IgD-negative memory B cell (primary cell): ENCODE results near the gene MICAL1. TPM values are rescaled to one million over a fixed set of nuclear protein-coding genes. Genes with fewer than 3 reads are reported as not detected.

ENCODE experiments used
- H3K27ac Mint-ChIP-seq, 3 donors: one replicate each; pipeline ENCODE4 v1.8.0; 2020 to 2022; ENCODE audit warnings: mild to moderate bottlenecking in 3 of 3, mixed read lengths in 3 of 3, moderate library complexity in 1 of 3
- H3K27me3 Mint-ChIP-seq: one replicate; pipeline ENCODE4 v1.8.0; 2021; ENCODE audit warnings: mixed read lengths
- H3K36me3 Mint-ChIP-seq: one replicate; pipeline ENCODE4 v1.8.0; 2020; ENCODE audit warnings: mild to moderate bottlenecking, mixed read lengths
- H3K4me1 Mint-ChIP-seq, 3 donors: one replicate each; pipeline ENCODE4 v1.8.0; 2020 to 2022; ENCODE audit warnings: mixed read lengths in 3 of 3, mild to moderate bottlenecking in 1 of 3
- H3K4me3 Mint-ChIP-seq, 4 donors: one replicate each; pipeline ENCODE4 v1.8.0; 2020 to 2022; ENCODE audit warnings: mild to moderate bottlenecking in 4 of 4, mixed read lengths in 4 of 4, moderate library complexity in 3 of 4
- H3K9me3 Mint-ChIP-seq, 3 donors: one replicate each; pipeline ENCODE4 v1.8.0; 2020 to 2021; ENCODE audit warnings: mixed read lengths in 3 of 3, mild to moderate bottlenecking in 1 of 3
- polyA plus RNA-seq: library from polyadenylated mRNA; unstranded; fragments of 300-500 nt; fragmentation: Illumina TruSeq; gene quantifications from one replicate; pipeline ENCODE4 v1.2.3, GENCODE V29; 2021

MICAL1 gene
- polyA plus RNA-seq, 1 donor from 2014 or later, result 23.9 TPM

DNA sequence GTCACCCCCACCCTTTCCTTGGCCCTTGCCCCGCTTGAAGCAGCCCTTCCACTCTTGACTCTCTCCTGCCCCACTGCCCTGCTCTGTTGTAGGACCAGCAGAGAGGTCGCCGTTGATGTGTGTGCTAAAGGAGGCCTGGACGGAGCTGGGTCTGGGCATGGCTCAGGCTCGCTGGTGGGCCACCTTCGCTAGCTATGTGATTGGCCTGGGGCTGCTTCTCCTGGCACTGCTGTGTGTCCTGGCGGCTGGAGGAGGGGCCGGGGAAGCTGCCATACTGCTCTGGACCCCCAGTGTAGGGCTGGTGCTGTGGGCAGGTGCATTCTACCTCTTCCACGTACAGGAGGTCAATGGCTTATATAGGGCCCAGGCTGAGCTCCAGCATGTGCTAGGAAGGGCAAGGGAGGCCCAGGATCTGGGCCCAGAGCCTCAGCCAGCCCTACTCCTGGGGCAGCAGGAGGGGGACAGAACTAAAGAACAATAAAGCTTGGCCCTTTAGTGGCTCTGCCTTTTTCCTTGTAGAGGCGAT, 12.1 kb downstream of the MICAL1 start:
- H3K4me1 Mint-ChIP-seq, result peaks cover 23 to 33% (median 30%) of the 10 kb centered on the region in 3 donors
- no peaks in the 10 kb centered on the region for H3K27me3 Mint-ChIP-seq
- peak overlapping the region in 2 of 4 donors; percentile 72 to 99 for H3K4me3 Mint-ChIP-seq

GRCh38 chr6:109442393-109442924, 13.1 kb downstream of the MICAL1 start:
- no peaks in the 10 kb centered on the region for H3K27me3 Mint-ChIP-seq
- H3K4me3 Mint-ChIP-seq, result peak overlapping the region; percentile 73 to 99 (median 92)
- no peaks in the 10 kb centered on the region for H3K9me3 Mint-ChIP-seq
- peak overlapping the region; percentile 88 to 99 (median 96) for H3K27ac Mint-ChIP-seq
- H3K4me1 Mint-ChIP-seq, result peaks cover 19 to 25% (median 24%) of the 10 kb centered on the region in 3 donors
- no peaks in the 10 kb centered on the region for H3K36me3 Mint-ChIP-seq

More for the DNA sequence above, 12.1 kb downstream of the MICAL1 start:
- Mint-ChIP-seq H3K27ac (peak overlapping the region; percentile 73 to 99 (median 73)), H3K36me3 (no peaks in the 10 kb centered on the region), H3K9me3 (no peaks in the 10 kb centered on the region)

GRCh38 chr6:109441069-109441816, 14.3 kb downstream of the MICAL1 start:
- no peaks in the 10 kb centered on the region for H3K36me3 Mint-ChIP-seq
- H3K27ac Mint-ChIP-seq, result peak overlapping the region; percentile 96 to 99 (median 98)
- H3K9me3 Mint-ChIP-seq, result no peaks in the 10 kb centered on the region
- peak overlapping the region; percentile 91 to 99 (median 94) for H3K4me3 Mint-ChIP-seq
- H3K27me3 Mint-ChIP-seq, result no peaks in the 10 kb centered on the region
- H3K4me1 Mint-ChIP-seq, result peaks cover 19 to 22% (median 20%) of the 10 kb centered on the region in 3 donors

DNA sequence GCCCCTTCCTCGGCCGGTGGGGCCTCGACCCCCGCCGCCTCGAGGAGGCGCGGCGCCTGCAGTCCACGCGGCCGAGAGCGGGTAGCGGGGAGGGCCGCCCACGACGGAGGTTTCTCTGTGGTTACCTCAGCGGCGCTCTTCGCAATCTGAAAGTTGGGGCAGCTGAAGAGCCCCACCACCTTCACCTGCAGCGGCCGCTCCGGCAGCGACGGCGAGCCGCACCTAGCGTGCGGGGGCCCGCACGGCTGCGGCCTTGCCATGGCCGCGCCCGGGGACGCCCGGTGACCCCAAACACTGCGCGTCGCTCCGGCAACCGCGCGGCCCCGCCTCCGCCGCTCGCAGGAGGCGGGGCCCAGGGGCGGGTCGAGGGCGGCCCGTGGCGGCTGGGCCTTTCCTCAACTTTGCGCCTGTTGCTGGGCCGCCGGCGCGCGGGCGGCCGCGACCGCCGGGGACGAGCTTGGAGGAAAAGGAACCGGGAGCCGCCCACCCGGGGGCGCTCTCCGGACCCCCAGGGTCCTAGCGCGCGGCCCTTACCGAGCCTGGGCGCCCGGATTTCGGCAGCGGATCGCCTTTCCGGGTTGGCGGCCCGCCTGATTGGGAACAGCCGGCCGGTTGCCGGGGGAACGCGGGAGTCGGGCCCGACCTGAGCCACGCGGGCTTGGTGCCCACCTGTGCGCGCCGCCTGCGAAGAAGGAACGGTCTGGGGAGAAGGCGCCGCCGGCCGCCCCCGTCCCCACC, 15.1 kb downstream of the MICAL1 start, which contains the start of the genes PPIL6 and SMPD2:
Gene PPIL6, minus strand, starts transcription at position 298 of the 738 bp plus-strand sequence. Its CDS starts 38 bp downstream, at position 260.
Gene SMPD2, plus strand, starts transcription at position 394 of the 738 bp plus-strand sequence. CDS start 398 bp downstream, outside the sequence.
- Mint-ChIP-seq H3K4me3 (peak within 1 kb of the TSS; percentile 91 to 99 (median 94)), H3K27me3 (no peaks in the 10 kb centered on the region), H3K9me3 (no peaks in the 10 kb centered on the region), H3K4me1 (peaks cover 19 to 22% (median 20%) of the 10 kb centered on the region in 3 donors), H3K27ac (peak within 1 kb of the TSS; percentile 96 to 99 (median 98)), H3K36me3 (no peaks in the 10 kb centered on the region)

GRCh38 chr6:109436041-109436440, 19.5 kb downstream of the MICAL1 start:
- Mint-ChIP-seq H3K36me3 (no peaks in the 10 kb centered on the region), H3K27ac (no peak overlapping the region), H3K4me1 (peaks cover 1 to 7% (median 4%) of the 10 kb centered on the region in 3 donors), H3K9me3 (no peaks in the 10 kb centered on the region), H3K27me3 (no peaks in the 10 kb centered on the region), H3K4me3 (no peak overlapping the region)

DNA sequence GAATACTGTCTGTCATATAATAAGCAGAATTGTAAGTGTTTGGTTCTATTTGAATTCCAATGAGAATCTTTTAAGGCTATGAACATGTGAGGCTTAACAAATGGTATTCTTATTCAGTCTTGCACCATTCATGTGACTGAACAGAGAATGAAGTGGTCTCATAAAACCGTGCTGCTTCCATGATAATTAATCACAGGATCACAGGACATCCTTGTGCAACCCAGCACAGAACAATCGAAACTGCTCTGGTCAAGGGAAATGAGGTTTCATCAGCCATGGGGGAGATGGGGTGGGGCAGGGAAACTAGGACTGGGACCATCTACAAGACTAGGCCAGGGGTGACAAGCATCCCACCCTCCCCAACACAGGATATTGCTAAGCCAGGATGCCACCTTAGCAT, 21.1 kb downstream of the MICAL1 start:
- Mint-ChIP-seq H3K27me3 (no peaks in the 10 kb centered on the region), H3K36me3 (peaks cover 2% of the 10 kb centered on the region), H3K4me1 (peaks cover 0 to under 1% (median 0%) of the 10 kb centered on the region in 3 donors), H3K27ac (peak overlapping the region in 1 of 3 donors; percentile 85), H3K9me3 (no peaks in the 10 kb centered on the region), H3K4me3 (no peak overlapping the region)

DNA sequence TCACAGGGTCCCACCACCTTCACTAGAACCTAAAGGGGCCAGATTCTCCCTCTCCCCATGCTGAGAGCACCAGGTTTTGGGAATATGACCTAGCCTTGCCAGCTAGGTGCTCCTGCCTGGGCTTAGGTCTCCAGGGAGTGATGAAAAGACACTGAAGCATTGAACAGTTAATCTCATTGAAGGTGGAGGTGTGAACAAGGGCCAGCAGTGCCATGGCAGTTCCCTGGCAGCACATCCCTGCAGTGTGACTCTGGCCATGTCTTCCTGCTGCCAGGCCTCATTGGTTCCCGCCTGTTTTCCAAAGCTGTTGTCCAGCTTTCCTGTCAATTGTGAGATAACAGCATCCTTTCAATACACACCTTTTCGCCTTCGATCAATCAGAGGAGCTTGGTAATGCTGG, 26.1 kb downstream of the MICAL1 start:
- peaks cover 2% of the 10 kb centered on the region for H3K36me3 Mint-ChIP-seq
- no peak overlapping the region for H3K27ac Mint-ChIP-seq
- H3K9me3 Mint-ChIP-seq, result no peaks in the 10 kb centered on the region
- H3K4me3 Mint-ChIP-seq, result no peak overlapping the region
- peaks cover 2% of the 10 kb centered on the region for H3K27me3 Mint-ChIP-seq
- H3K4me1 Mint-ChIP-seq, result no peaks in the 10 kb centered on the region

DNA sequence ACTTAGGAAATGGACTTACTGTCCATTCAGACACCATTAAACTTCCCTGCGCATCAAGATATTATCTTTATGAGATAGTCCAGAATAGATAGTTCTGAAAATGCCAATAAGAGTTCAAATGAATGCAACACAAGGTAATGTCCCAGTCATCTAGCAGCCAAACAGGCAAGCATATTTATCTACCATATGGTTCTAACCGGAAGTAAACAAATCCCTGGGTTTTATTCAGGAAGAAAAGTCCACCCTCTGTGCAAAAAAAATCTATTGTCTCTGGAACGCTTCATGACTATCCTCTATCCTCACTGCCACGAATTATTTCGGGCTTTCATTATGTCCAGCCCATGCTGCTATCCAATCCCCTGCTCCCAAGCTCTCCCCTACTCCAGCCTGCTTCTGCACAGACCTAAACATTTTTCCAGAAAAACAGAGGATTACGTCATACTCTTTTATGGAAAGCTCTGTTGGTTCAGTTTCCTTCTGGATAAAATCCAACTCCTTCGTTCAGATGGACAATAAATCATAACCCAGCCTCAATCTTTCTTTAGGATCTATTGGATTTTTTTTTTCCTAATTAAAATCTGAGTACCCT, 26.6 kb downstream of the MICAL1 start:
- H3K27ac Mint-ChIP-seq, result no peak overlapping the region
- H3K9me3 Mint-ChIP-seq, result no peaks in the 10 kb centered on the region
- peaks cover 0 to 1% (median 0%) of the 10 kb centered on the region in 3 donors for H3K4me1 Mint-ChIP-seq
- no peak overlapping the region for H3K4me3 Mint-ChIP-seq
- H3K27me3 Mint-ChIP-seq, result peaks cover 2% of the 10 kb centered on the region
- peaks cover 2% of the 10 kb centered on the region for H3K36me3 Mint-ChIP-seq

- peaks cover 0 to 3% (median 0%) of the 10 kb centered on the region in 3 donors for H3K4me1 Mint-ChIP-seq
- H3K36me3 Mint-ChIP-seq, result peaks cover 2% of the 10 kb centered on the region
- H3K27ac Mint-ChIP-seq, result no peak overlapping the region
- peak overlapping the region in 1 of 4 donors; percentile 68 for H3K4me3 Mint-ChIP-seq
- H3K27me3 Mint-ChIP-seq, result peaks cover 2% of the 10 kb centered on the region
- no peaks in the 10 kb centered on the region for H3K9me3 Mint-ChIP-seq
Observed at GRCh38 chr6:109424946-109425345, 30.6 kb downstream of the MICAL1 start.

DNA sequence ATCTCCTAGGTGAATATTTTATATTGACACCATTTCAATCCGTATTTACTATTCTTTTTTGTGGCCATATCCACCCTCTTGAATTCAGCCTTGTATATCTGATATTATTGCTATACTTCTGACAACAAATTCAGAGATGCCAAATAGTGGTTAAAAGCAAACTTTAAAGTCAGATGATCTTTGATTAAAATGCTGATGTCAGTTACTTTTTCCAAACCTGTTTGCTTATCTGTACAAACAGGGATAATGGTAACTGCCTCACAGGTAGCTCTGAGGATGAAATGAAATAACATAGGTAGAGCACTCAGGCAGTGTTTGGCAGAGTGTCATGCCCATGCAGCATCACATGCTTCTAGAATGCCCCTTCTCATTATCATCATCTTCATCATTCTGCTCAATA, 34.4 kb downstream of the MICAL1 start:
- no peaks in the 10 kb centered on the region for H3K27me3 Mint-ChIP-seq
- H3K4me3 Mint-ChIP-seq, result no peak overlapping the region
- no peak overlapping the region for H3K27ac Mint-ChIP-seq
- H3K9me3 Mint-ChIP-seq, result no peaks in the 10 kb centered on the region
- H3K36me3 Mint-ChIP-seq, result peaks cover 2% of the 10 kb centered on the region
- peaks cover 0 to 3% (median 0%) of the 10 kb centered on the region in 3 donors for H3K4me1 Mint-ChIP-seq

GRCh38 chr6:109420751-109421150, 34.8 kb downstream of the MICAL1 start:
- peaks cover 0 to 3% (median 0%) of the 10 kb centered on the region in 3 donors for H3K4me1 Mint-ChIP-seq
- H3K27me3 Mint-ChIP-seq, result no peaks in the 10 kb centered on the region
- H3K27ac Mint-ChIP-seq, result no peak overlapping the region

GRCh38 chr6:109417646-109418045, 37.9 kb downstream of the MICAL1 start:
- H3K27me3 Mint-ChIP-seq, result no peaks in the 10 kb centered on the region
- no peak overlapping the region for H3K27ac Mint-ChIP-seq
- peaks cover 0 to 6% (median 0%) of the 10 kb centered on the region in 3 donors for H3K9me3 Mint-ChIP-seq
- no peak overlapping the region for H3K4me3 Mint-ChIP-seq
- H3K36me3 Mint-ChIP-seq, result peaks cover 5% of the 10 kb centered on the region
- no peaks in the 10 kb centered on the region for H3K4me1 Mint-ChIP-seq

More at GRCh38 chr6:109420751-109421150, 34.8 kb downstream of the MICAL1 start:
- H3K4me3 Mint-ChIP-seq, result no peak overlapping the region
- H3K36me3 Mint-ChIP-seq, result peaks cover 2% of the 10 kb centered on the region
- H3K9me3 Mint-ChIP-seq, result no peaks in the 10 kb centered on the region

- H3K9me3 Mint-ChIP-seq, result peaks cover 0 to 6% (median 2%) of the 10 kb centered on the region in 3 donors
- no peaks in the 10 kb centered on the region for H3K4me1 Mint-ChIP-seq
- H3K36me3 Mint-ChIP-seq, result peaks cover 5% of the 10 kb centered on the region
- no peak overlapping the region for H3K4me3 Mint-ChIP-seq
- peaks cover 4% of the 10 kb centered on the region for H3K27me3 Mint-ChIP-seq
- H3K27ac Mint-ChIP-seq, result no peak overlapping the region
Observed at GRCh38 chr6:109411034-109411433, 44.5 kb downstream of the MICAL1 start.

GRCh38 chr6:109406196-109406595, 49.4 kb downstream of the MICAL1 start:
- Mint-ChIP-seq H3K4me1 (no peaks in the 10 kb centered on the region), H3K27me3 (peaks cover 4% of the 10 kb centered on the region), H3K9me3 (peaks cover 0 to 2% (median 0%) of the 10 kb centered on the region in 3 donors), H3K36me3 (peaks cover 2% of the 10 kb centered on the region), H3K27ac (no peak overlapping the region), H3K4me3 (no peak overlapping the region)
